PC-3 (cell line): Measurements from ENCODE around the gene TTC12. TPM values are rescaled to one million over a fixed set of nuclear protein-coding genes. Genes with fewer than 3 reads are reported as not detected.
A peak's percentile ranks its signal among the peaks of the same experiment; 100 is the strongest.

Source experiments
- ATAC-seq: fragments of 200-7000 bp; cut with Tn5 transposase; 2 replicates; pipeline ENCODE4 v1.9.1; 2020; ENCODE audit warnings: mild to moderate bottlenecking, moderate library complexity
- BruUV-seq: library from RNA; stranded (reverse); fragments of 400-500 nt; replicated peaks from 2 replicates; lab custom pipeline; 2021; lab: Mats Ljungman, UMichigan
- CTCF ChIA-PET: fragments of 300-600 bp; sonication (Branson Sonifier 250); formaldehyde crosslinking; loops from one replicate; lab custom pipeline; 2022; ENCODE audit warnings: antibody characterized with exemption; lab: Charles Lee
- POLR2A ChIA-PET: fragments of 300-600 bp; sonication (Branson Sonifier 250); formaldehyde crosslinking; loops from one replicate; lab custom pipeline; 2022; ENCODE audit warnings: antibody characterized with exemption; ENCODE audit not compliant: unreplicated experiment; lab: Charles Lee
- DNase-seq: peaks from one replicate; pipeline ENCODE4 v3.0.0-alpha.2; 2015
- H2AFZ ChIP-seq: fragments of 300-600 bp; sonication (generic); 2 replicates; pipeline ENCODE4 v1.6.0; 2016; ENCODE audit warnings: antibody characterized with exemption, low read length
- H3F3A ChIP-seq: fragments of 300-600 bp; sonication (generic); one replicate; pipeline ENCODE4 v1.6.0; 2017; ENCODE audit warnings: antibody characterized with exemption, low read length, control low read depth, mild to moderate bottlenecking; ENCODE audit not compliant: unreplicated experiment
- H3K27ac ChIP-seq: fragments of 300-600 bp; sonication (generic); 2 replicates; pipeline ENCODE4 v1.5.1; 2016; ENCODE audit warnings: mild to moderate bottlenecking, low read length
- H3K27me3 ChIP-seq: fragments of 300-600 bp; sonication (generic); 2 replicates; pipeline ENCODE4 v1.6.1; 2016; ENCODE audit warnings: low read length, mixed read lengths
- H3K36me3 ChIP-seq: fragments of 300-600 bp; sonication (generic); 2 replicates; pipeline ENCODE4 v1.6.1; 2016; ENCODE audit warnings: low read depth, mixed run types, low read length, mixed read lengths
- H3K4me1 ChIP-seq: fragments of 300-600 bp; sonication (generic); 2 replicates; pipeline ENCODE4 v1.5.1; 2016; ENCODE audit warnings: low read length; ENCODE audit not compliant: insufficient read depth
- H3K4me2 ChIP-seq: fragments of 300-600 bp; sonication (generic); 2 replicates; pipeline ENCODE4 v1.6.0; 2016; ENCODE audit warnings: low read length
- H3K4me3 ChIP-seq: fragments of 300-600 bp; sonication (generic); 2 replicates; pipeline ENCODE4 v1.5.1; 2016; ENCODE audit warnings: mild to moderate bottlenecking, low read length, mixed read lengths
- H3K79me2 ChIP-seq: fragments of 300-600 bp; sonication (generic); 2 replicates; pipeline ENCODE4 v1.6.1; 2017; ENCODE audit warnings: low read length, mixed read lengths
- H3K9ac ChIP-seq: fragments of 300-600 bp; sonication (generic); 2 replicates; pipeline ENCODE4 v1.6.0; 2016; ENCODE audit warnings: mild to moderate bottlenecking, low read length
- H3K9me2 ChIP-seq: fragments of 300-600 bp; sonication (generic); replicated peaks from 2 replicates; pipeline ENCODE4 v1.6.1; 2016; ENCODE audit warnings: mixed run types, low read length, mixed read lengths
- H3K9me3 ChIP-seq: fragments of 300-600 bp; sonication (generic); 2 replicates; pipeline ENCODE4 v1.6.1; 2016; ENCODE audit warnings: low read length, mixed read lengths
- H4K20me1 ChIP-seq: fragments of 300-600 bp; sonication (generic); 2 replicates; pipeline ENCODE4 v1.6.1; 2016; ENCODE audit warnings: low read length, mixed read lengths
- EZH2 ChIP-seq: fragments of 300-600 bp; sonication (generic); IDR thresholded peaks from one replicate; pipeline ENCODE4 v1.6.1; 2017; ENCODE audit warnings: antibody characterized with exemption, mild to moderate bottlenecking, low read length; ENCODE audit not compliant: unreplicated experiment
- EZH2phosphoT487 ChIP-seq: fragments of 300-600 bp; sonication (generic); IDR thresholded peaks from 2 replicates; pipeline ENCODE4 v1.6.1; 2018; ENCODE audit warnings: mild to moderate bottlenecking, antibody characterized with exemption, low read length, borderline replicate concordance
- intact Hi-C: fragments of 100-400 bp; cut with micrococcal nuclease; formaldehyde crosslinking; loops from 2 replicates; pipeline ENCODE4 v1.9.0; 2023
- total RNA-seq: library from RNA; depleted of rRNA; stranded (reverse); fragments of >200 nt; gene quantifications from 2 replicates; pipeline ENCODE4 v1.2.3, GENCODE V29; 2014
- TF ChIP-seq, protein P1 (sequence below): fragments of 300-600 bp; sonication (generic); conservative IDR thresholded peaks from 2 replicates; pipeline ENCODE4 v1.5.1; 2017; ENCODE audit warnings: antibody characterized with exemption, low read depth, mild to moderate bottlenecking, low read length

The TTC12 gene
- total RNA-seq, 1 experiment from 2014 or later = 13.1 TPM

GRCh38 chr11:113315811-113316210, 1.4 kb downstream of the TTC12 start:
- H3K27ac ChIP-seq = no peak overlapping the region
- H3K36me3 ChIP-seq = no peaks in the 10 kb centered on the region
- peaks cover 19% of the 10 kb centered on the region for H3K4me1 ChIP-seq
- intact Hi-C loops = no loop called here
- CTCF ChIA-PET = no interaction called here
- no TSS peak for BruUV-seq
- H3K9ac ChIP-seq = no peak overlapping the region
- DNase-seq (no peak), ATAC-seq (no peak)
- H4K20me1 ChIP-seq = no peaks in the 10 kb centered on the region
- no peaks in the 10 kb centered on the region for H3K9me2 ChIP-seq
- TF ChIP-seq EZH2 (no peak), EZH2phosphoT487 (no peak)
- TF ChIP-seq, protein P1, sequence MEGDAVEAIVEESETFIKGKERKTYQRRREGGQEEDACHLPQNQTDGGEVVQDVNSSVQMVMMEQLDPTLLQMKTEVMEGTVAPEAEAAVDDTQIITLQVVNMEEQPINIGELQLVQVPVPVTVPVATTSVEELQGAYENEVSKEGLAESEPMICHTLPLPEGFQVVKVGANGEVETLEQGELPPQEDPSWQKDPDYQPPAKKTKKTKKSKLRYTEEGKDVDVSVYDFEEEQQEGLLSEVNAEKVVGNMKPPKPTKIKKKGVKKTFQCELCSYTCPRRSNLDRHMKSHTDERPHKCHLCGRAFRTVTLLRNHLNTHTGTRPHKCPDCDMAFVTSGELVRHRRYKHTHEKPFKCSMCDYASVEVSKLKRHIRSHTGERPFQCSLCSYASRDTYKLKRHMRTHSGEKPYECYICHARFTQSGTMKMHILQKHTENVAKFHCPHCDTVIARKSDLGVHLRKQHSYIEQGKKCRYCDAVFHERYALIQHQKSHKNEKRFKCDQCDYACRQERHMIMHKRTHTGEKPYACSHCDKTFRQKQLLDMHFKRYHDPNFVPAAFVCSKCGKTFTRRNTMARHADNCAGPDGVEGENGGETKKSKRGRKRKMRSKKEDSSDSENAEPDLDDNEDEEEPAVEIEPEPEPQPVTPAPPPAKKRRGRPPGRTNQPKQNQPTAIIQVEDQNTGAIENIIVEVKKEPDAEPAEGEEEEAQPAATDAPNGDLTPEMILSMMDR = no peak
- peaks cover 11% of the 10 kb centered on the region for H3K79me2 ChIP-seq
- H3K27me3 ChIP-seq = no peaks in the 10 kb centered on the region
- no peaks in the 10 kb centered on the region for H3K9me3 ChIP-seq
- peak overlapping the region; percentile 89; the same call in 1 of the 2 replicates for H3K4me3 ChIP-seq
- H3K4me2 ChIP-seq = peak overlapping the region; percentile 97
- POLR2A ChIA-PET = no interaction called here
- H3F3A ChIP-seq = no peaks in the 10 kb centered on the region
- peak overlapping the region; percentile 63; the same call in 1 of the 2 replicates for H2AFZ ChIP-seq

- Histone ChIP-seq H3K27ac (no peak overlapping the region), H3K9me2 (no peaks in the 10 kb centered on the region), H2AFZ (no peak overlapping the region), H3K27me3 (no peaks in the 10 kb centered on the region), H3K36me3 (no peaks in the 10 kb centered on the region), H4K20me1 (no peaks in the 10 kb centered on the region), H3K9me3 (no peaks in the 10 kb centered on the region), H3K4me1 (peaks cover 19% of the 10 kb centered on the region), H3F3A (no peaks in the 10 kb centered on the region), H3K4me2 (no peak overlapping the region; the same call in 1 of the 2 replicates), H3K79me2 (peaks cover 11% of the 10 kb centered on the region), H3K9ac (no peak overlapping the region), H3K4me3 (no peak overlapping the region)
- no TSS peak for BruUV-seq
- intact Hi-C loops = no loop called here
- CTCF ChIA-PET = no interaction called here
- DNase-seq (no peak), ATAC-seq (no peak)
- TF ChIP-seq, protein P1 = no peak
- no peak for TF ChIP-seq EZH2phosphoT487
- no peak for TF ChIP-seq EZH2
- POLR2A ChIA-PET = no interaction called here
These were observed 1.9 kb downstream of the TTC12 start for GRCh38 chr11:113316256-113316655.

DNA sequence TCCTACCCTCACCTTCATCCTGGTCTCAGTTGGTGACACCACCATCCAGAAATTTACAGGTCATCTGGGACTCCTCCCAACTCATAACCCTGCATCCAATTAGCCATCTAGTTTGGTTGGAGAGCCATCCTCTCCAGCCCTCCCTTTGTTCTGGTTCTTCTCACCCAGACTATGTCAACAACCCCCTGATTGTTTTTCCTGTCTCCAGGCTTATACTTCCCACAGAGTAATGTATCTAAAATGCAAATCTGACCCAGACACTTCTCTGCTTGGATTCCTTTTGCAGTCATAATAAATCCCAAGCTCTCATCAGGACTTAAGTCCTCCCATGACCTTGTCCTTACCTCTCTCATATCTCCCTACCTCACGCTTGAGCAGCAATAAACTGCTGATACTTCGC, 3.0 kb downstream of the TTC12 start:
- Histone ChIP-seq H3F3A (no peaks in the 10 kb centered on the region), H3K4me1 (peaks cover 19% of the 10 kb centered on the region), H3K4me3 (no peak overlapping the region), H3K9me2 (no peaks in the 10 kb centered on the region), H3K9me3 (no peaks in the 10 kb centered on the region), H4K20me1 (no peaks in the 10 kb centered on the region), H2AFZ (no peak overlapping the region), H3K36me3 (no peaks in the 10 kb centered on the region), H3K27me3 (no peaks in the 10 kb centered on the region), H3K4me2 (no peak overlapping the region), H3K9ac (no peak overlapping the region), H3K27ac (no peak overlapping the region), H3K79me2 (peaks cover 11% of the 10 kb centered on the region)
- POLR2A ChIA-PET = interaction anchor here (0.5 kb wide), 1 partner anchor 482 kb away, joined by 7 read pairs; no protein-coding TSS in a partner anchor
- intact Hi-C loops = no loop called here
- BruUV-seq = no TSS peak
- TF ChIP-seq, protein P1 = no peak
- TF ChIP-seq EZH2phosphoT487 (no peak), EZH2 (no peak)
- ATAC-seq (no peak), DNase-seq (no peak)
- CTCF ChIA-PET = no interaction called here
